IPS-NIHi7 (cell line): ENCODE results near the gene DLGAP4.
"Not testable (repeated sequence)": the region's sequence is repeated elsewhere in the genome, so short reads cannot be mapped to it uniquely, and the experiment has no call there.

ENCODE experiments used
- DNase-seq: peaks from one replicate; pipeline ENCODE4 v3.0.0; 2012; ENCODE audit warnings: mixed read lengths; ENCODE audit errors: extremely low spot score

Gene DLGAP4

DNA sequence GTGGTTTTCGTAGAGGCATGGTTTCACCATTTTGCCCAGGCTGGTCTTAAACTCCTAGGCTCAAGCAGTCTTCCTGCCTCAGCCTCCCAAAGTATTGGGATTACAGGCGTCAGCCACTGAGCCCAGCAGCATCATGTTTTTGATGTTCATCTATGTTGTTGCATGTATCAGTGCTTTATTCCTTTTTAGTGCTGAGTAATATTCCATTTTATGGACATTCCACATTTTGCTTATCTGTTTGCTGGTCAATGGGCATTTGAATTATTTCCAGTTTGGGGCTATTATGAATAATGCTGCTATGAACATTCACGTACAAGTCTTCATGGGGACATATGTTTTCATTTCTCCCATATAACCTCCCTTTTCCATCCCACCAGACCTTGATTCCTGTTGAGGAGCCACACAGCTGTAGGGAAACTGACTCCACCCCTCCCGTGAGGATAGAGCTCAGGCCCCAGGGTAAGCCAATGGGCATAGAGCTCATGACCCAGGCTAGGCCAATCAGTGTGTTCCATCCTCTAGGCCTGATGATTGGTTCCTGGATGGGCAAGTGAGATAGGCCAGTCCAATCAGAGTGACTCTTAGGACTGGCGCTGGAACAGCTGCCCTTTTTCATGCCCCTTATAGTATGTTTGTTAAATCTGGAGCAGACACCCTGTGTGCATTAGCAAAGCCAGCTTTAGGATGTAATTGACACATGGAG lies 49.5 kb downstream of the DLGAP4 start:
- no peak for DNase-seq

DNA sequence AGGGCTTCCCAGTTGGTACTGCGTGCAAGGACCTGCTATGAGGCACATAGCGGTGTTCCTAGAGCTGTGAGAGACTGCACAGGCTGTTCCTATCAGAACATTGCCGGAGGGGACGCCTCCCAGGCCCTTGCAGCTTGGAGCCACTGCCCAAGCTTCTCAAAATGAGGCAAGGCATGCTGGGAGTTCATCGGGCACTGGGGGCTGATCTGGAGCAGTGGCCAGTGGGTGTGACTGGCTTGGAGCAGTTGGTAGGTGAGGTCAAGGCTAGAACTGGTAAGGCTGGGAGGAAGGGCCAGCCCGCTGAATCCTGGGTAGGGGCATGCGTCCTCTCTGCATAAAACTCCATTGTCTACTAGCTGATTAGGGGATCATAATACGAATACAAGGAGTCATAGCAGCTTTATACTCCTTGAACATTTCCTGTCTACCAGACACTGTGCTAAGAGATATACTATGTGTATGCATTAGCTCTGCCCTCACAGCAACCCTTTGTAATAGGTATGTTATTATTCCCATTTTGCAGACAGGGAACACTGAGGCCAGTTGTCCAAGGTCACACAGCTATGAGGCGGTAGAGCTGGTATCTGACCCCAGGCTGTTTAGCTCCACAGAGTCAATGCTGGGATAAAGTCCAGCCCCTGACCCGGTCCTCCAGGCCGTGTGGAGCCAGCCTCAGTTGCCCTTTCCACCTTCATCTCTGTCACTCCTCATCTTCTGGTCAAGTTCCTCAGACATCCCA lies 53.7 kb downstream of the DLGAP4 start:
- no peak for DNase-seq

DNA sequence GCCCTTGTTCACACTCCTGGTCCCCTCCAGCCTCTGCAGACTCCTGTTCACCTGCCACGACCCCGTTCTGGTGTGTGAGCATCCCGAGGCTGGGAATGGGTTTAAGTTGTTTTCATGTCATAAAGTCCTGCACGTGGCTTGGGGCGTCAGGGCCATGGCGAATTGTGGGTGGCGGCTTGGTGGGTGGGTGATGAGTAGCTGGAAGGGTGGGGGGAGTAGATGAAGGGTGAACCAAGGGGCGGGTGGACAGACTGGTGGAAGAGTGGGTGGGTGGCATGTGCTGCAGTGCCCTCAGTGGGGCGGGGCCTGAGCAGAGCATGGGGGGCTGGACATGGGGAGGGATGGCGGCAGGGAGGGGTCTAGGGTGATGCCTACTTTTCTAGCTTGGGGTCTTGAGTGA lies 54.3 kb downstream of the DLGAP4 start:
- DNase-seq, result no peak

DNA sequence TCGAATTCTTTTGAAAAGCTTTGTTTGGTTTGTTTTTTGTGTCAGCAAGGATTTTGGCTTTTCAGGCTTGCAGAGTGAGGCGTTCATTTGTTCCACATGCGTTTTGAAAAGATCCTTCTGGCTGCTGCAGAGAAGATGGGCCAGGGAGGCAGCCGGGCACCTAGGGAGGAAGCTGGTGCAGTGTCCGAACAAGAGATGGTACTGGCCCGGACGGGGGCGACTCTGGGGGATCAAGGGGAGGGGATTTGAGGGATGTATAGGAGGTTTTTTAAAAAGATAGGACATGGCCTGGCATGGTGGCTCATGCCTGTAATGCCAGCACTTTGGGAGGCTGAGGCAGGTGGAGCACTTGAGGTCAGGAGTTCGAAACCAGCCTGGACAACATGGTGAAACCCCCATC lies 55.3 kb downstream of the DLGAP4 start:
- DNase-seq, result no peak

DNA sequence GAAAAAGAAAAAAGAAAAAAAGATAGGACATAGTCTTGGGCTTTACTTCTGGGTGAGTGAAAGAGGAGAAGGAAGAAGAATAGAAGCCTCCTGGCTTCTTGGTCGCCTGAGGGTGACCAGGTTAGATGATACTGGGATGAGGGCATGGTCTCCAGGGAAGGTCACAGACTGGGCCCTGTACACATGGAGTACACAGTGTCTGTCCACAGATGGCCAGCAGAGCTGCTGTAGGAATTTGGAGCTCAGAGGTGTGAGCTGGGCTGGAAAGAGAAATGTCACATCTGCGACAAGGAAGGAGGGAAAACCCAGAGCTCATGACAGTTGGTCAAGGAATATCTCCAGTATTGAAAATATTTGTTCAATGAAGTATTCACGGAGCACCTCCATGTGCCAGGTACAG lies 56.1 kb downstream of the DLGAP4 start:
- DNase-seq, result no peak

DNA sequence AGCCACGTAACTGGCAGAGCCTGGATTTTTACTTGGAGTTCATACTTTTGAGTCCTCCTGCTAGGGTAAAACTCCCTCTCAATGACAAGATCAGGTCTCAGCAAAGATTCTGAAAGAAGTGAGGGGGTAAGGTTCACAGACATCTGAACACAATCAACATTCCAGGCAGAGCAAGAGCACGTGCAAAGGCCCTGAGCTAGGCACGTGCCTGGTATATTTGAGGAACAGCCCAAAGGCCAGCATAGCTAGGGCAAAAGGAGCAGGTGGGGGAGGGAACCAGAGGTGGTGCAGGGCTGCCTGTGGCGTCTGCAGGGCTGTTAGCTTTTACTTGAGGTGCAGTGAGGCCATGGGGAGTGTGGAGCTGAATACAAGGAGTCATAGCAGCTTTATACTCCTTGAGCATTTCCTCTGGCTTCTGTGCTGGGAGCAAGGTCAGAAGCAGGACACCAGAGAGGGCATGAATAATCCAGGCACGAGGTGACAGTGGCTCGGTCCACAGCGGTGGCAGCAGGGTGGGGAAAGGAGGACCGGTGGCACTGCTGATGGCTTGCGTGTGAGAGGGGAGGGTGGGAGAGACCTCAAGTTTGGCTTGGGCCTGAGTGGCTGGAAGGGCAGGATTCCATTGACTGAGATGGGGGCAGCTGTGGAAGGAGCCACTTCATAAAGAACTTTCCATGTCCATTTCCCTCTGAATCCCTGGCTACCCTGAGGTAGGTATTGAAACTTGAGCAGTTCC lies 57.0 kb downstream of the DLGAP4 start:
- no peak for DNase-seq

DNA sequence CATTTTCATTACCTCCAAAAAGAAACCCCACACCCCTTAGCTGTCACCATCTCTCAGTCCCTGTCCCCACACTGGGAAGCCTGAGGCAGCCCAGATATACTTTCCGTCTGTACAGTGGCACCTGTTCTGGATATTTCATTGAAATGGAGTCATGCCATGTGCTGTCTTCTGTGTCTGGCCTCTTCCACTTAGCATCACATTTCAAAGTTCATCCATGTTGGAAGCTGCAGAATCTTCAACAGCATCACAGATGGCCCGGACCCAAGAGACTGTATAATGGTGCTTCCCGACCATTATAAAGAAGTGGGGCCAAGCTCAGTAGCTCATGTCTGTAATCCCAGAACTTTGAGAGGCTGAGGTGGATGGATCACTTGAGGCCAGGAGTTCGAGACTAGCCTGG lies 58.4 kb downstream of the DLGAP4 start:
- DNase-seq, result no peak

DNA sequence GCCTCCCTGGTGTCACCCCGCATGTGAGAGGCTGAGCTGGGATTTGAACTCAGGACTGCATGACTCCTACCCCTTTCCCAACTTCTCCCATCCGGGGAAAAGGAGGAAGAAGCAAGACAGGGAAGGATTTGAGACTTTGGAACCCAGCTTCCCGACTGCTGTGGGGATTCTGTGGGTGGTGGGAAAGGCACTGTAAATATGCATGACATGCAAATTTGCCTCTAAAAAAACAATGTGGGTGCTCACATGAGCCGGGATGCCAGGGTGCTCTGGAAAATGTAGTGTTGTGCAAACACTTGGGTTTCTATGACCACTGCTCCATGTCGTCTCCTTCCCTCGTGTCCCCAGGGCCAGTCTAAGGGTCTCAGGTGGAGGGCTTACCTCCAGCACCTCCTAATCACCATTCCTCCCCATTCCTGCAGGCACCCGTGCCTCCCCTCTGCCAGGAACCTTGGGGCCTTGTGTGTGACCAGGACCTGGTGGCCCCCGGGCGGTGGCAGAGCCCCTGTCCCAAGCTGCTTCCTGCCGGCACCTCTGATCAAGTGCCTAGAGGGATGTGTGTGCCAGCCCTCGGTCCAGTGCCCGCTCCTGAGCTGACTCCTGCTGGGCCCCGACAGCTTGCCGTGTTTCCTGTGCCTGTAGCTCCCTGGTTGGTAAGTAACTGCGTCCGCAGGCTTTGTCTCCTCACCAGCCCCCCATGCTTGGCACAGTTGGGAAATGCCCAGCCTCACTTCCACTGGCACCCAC lies 60.7 kb downstream of the DLGAP4 start:
- no peak for DNase-seq

DNA sequence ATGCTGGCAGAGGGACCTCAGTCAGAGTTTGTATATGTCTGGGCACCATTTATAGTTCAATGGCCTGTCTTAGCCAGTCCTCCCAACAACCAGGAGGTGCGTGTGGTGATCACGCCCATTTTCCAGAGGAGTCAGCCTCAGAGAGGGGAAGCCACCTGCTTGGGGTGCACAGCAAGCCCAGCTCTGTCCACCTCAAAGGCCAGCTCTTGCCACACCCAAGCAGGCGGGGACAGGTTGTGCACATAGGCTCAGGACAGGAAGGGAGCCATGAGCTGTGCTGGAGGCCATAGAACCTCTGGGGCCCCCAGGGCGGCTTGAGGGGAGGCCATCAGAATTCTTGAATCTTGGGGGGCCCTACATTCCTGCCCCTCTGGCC lies 61.2 kb downstream of the DLGAP4 start:
- no peak for DNase-seq

DNA sequence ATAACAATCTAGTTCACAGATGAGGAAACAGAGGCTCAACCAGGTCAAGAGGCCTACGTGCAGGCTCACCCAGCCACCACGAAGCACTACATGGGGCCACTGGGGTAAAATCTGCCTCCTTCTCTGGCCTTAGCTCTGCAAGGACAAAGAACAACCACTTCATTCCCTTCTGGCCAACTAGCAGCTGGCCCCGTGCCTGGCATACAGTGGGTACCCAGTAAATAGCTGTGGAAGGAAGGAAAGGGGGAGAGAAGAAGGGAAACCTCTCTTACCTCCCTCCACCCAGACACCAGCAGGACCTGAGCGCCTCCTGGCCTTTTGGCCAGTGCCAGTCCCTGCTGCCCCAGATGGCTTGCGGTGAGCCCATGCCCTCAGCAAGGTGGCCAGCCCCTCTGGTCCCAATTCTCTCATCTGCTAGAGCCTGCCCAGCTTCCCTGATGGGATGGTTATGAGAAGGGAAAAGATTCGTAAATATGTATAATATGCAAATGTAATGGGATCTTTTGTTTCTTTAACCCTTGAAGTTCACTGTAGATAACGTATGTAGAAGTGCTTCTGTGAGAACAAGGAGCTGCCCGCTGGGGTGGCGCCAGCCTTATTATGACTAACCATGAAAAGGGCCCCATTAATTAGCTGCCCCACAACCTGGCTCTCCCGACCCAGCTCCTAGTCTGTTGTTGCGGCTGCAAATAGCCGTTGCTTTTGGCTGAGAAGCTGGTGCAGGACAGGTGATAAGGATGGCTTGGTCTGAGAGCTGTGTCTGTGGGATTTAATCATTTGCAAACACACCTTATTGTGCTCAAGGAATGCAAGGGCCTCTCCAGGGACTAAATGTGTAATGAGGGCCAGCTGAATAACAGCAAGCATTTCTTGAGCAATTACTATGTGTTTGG lies 62.0 kb downstream of the DLGAP4 start:
- DNase-seq, result peak; percentile 29

DNA sequence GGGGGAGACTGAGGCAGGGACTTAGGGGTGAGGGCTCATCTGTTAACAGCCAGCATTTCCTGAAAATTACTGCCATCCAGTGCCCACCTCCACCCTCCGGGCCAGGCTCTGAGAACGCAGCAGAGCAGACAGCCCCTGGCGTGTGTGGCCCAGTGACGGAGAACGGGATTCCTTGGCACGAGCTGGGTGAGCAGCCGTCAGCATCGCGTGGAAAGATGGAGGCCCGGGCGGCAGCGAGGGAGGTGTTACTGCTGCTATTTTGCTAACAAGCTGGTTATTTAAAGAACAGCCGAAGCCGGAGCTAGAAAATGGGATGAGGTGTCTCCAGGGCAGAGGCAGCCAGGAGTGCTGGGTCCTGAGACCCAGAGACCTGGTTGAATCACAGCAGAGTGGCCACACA lies 62.7 kb downstream of the DLGAP4 start:
- DNase-seq, result no peak

DNA sequence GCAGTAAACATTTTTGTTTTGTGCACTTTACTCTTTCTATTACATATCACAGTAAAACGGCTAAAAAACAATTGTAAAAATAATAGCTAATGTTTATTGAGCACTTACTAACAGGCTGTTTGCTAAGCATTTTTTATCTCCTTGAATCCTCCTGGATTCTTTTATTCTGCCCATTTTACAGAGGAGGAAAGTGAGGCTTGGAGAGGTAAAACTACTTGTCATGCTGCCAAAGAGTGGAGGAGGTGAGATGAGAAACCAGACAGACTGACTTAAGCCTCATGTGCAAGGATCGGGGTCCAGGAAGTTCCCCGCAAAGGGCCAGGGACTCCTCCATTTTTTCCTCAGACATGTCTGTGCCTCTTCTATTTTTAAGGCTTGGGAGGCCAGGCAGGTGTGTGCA lies 63.6 kb downstream of the DLGAP4 start:
- DNase-seq, result no peak

DNA sequence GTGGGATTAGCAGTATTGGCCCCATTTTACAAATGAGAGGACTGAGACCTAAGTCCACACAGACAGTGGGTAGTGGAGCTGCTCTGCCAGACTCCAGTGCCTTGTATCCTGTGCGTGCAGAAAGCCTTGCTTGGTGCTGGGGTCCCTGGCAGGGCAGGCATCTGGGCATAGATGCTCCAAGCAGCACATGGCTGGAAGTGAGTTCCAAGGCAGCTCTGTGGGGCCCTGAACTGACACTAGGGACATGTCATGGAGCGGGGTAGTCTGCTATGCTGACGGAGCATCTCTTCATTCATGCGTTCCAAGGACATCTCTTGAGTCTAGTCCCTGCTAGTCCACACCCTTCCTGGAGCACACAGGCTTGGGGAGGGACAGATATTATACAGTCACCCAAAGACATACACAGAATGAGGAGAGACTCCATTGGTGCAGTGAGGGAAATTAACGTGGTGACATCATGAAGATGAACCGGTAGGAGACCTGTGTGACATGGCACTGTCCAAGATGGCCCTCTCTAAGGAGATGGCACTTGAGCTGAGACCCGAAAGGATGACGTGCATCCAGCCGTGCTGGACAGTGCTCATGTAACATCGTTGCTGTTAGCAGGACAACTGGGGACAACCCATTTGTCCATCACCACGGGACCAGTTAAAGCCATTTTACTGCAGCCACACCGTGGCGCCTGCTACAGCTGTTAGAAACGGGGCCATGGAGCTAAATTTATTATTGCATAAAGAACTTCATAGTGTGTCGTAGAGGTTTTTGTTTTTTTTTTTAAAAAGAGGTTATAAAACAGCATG lies 65.1 kb downstream of the DLGAP4 start:
- DNase-seq, result no peak

DNA sequence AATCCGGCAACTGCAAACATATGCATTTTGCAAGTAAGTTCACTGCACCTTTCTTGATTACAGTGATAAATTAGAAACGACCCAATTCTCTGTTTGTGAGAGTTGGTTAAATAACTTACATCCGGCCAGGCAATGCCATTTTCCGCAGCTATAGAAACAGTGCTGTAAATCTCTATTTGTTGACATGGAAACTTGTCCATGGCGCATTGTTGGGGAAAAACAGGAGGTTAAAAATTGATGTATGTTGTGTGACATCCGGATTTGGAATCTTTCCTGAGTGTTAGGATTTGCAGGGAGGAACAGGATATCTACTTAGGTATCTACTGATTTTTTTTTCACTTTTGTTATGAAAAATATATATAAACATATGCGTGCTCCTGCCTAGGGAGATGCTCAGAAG lies 66.5 kb downstream of the DLGAP4 start:
- no peak for DNase-seq

DNA sequence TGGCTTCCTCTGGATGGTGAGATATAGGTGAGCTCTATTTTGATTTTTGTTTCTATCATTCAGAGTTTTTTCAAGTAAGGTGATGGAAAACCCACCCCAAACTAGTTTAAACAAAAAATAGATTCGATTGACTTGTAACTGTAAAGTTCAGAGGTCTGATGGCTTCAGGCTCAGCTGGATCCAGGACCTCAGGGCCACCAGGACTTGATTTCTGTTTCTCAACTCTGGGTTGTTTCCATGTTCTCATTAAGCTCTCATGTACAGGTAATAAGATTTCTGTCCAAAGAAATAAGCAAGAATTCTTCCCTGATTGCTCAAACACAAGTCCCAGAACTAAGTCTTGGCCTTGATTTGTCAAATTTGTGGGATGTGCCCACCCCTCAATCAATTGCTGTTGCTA lies 67.0 kb downstream of the DLGAP4 start:
- no peak for DNase-seq

DNA sequence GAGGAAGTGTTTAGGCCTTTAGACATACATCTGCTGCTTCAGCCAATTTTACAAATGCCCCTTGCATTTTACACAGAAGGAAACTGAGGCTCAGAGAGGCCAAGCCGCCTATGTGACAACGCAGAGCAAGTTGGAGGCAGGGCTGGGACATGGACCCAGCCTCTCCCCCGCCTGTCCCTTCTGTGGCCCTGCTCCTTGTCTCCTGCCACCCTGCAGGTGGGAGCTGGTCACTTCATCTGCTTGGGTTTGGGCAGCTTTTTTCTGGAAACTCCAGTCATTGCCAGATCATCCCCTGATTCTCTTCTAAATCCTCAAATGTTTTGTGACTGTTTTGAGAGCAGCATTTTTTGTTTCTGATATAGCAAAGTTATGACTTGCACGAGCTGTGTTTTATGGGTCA lies 68.9 kb downstream of the DLGAP4 start:
- DNase-seq, result no peak

DNA sequence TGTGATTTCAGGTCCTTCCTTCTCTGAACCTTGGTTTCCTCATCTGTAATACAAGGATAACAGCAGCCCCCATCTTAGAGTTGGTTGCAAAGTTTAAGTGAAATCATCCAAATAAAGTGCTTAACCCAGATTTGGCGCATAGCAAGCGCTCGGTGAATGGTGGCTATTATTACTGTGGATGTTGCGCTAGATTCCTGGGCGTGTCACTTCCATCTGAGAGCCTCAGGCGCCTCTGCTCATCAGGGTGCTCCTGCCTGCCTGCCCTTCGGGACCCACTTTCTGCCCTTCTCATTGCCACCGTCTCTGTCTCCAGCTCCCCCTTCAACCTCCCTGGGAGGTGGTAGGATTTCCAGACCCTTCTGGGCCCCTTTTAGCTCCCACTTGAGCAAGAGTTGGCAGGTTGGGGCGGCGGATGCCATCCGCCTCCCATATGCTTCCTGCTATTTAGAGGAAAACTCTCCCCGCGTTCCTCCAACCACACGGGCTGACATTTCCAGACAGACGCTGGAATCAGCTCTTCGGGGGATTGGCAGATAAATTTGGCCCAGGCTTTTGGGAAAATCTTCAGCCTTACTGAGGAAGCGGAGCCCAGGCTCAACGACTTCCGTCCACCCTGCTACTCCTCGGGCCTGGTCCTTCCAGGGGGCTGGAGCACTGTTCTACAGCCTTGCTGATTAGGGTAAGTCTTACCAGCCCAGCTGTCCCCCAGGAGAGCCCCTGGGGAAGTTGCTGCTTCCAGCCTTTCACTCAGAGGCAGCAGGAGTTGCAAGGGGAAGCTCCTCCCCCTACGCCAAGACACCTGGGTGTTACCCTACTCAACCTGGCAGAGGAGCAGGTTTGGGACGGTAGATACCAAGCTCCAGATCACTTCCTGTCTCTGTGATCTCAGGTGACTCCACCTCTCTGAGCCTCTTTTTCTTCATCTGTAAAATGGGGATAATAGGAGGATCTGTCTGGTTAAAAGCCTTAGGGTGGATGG lies 71.5 kb downstream of the DLGAP4 start:
- DNase-seq, result peak; percentile 51

DNA sequence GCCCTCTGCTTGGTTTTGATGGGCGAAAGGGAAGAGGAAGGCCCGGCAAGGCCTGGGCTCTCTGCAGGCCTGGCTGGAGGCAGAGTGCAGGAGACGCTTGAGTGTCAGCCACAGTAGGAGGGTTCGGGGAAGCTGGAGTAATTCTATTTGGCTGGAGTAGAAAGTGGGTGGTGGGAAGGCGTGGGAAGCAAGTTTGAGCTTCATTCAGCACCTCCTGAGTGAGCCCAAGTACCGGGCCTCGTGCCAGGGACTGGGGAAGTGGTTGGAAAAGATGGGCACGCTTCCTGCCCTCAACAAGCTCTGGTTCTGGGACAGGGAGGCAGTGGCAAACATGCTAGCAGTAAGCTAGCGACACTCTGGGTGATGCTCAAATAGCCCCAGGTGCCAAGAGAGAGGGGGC lies 72.5 kb downstream of the DLGAP4 start:
- no peak for DNase-seq

DNA sequence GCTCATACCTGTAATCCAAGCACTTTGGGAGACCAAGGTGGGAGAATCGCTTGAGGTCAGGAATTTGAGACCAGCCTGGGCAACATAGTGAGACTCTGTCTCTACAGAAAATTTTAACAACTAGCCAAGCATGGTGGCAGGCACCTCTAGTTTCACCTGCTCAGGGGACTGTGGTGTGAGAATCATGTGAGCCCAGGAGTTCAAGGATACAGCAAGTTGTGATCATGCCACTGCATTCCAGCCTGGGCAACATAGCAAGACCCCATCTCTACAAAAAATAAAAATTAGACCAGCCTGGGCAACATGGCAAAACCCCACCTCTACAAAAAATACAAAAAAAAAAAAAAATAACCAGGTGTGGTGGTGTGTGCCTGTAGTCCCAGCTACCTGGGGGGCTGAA lies 73.8 kb downstream of the DLGAP4 start:
- DNase-seq, result not testable (repeated sequence)
